Naive thymus-derived CD4-positive, alpha-beta T cell (primary cell): ENCODE measurements around the gene BTBD8. TPM values are rescaled to one million over a fixed set of nuclear protein-coding genes. Genes with fewer than 3 reads are reported as not detected.

Experiments
- ATAC-seq: fragments of 150-1000 bp; cut with Tn5 transposase; 2 replicates; pipeline ENCODE4 v1.10.0; 2021; ENCODE audit warnings: mild to moderate bottlenecking, moderate library complexity
- CTCF ChIA-PET: fragments of 350-600 bp; sonication (Branson Sonifier 250); formaldehyde crosslinking; loops from one replicate; lab custom pipeline; 2021; ENCODE audit warnings: antibody characterized with exemption; lab: Charles Lee
- POLR2A ChIA-PET: fragments of 350-600 bp; sonication (Branson Sonifier 250); formaldehyde crosslinking; loops from one replicate; lab custom pipeline; 2021; ENCODE audit warnings: antibody characterized with exemption, inconsistent platforms; lab: Charles Lee
- DNase-seq, 9 donors: peaks; one replicate each; pipeline versions ENCODE4 v3.0.0 to v3.0.0-alpha.2; 2020 to 2022; ENCODE audit warnings: mixed read lengths in 1 of 9
- H3K27ac ChIP-seq: one replicate; pipeline ENCODE4 v1.7.0; 2013; ENCODE audit warnings: mild to moderate bottlenecking, low read depth, low read length, moderate library complexity
- H3K27me3 ChIP-seq, 2 donors: one replicate each; pipeline ENCODE4 v1.7.0; 2013; ENCODE audit warnings: low read length in 2 of 2, mild to moderate bottlenecking in 2 of 2, moderate library complexity in 2 of 2; ENCODE audit not compliant: control insufficient read depth in 2 of 2, insufficient read depth in 2 of 2
- H3K36me3 ChIP-seq, 3 experiments: 1 replicate in 2 of 3; 2 replicates in 1 of 3; pipeline ENCODE4 v1.7.0; 2013; ENCODE audit warnings: low read length in 3 of 3, mild to moderate bottlenecking in 3 of 3, moderate library complexity in 1 of 3; ENCODE audit not compliant: insufficient read depth in 3 of 3, control insufficient read depth in 2 of 3
- H3K4me1 ChIP-seq, 2 donors: one replicate each; pipeline ENCODE4 v1.7.0; 2013; ENCODE audit warnings: low read length in 2 of 2, mild to moderate bottlenecking in 2 of 2, moderate library complexity in 1 of 2; ENCODE audit not compliant: control insufficient read depth in 2 of 2, insufficient read depth in 2 of 2
- H3K4me3 ChIP-seq: 2 replicates; pipeline ENCODE4 v1.7.0; 2013; ENCODE audit warnings: mild to moderate bottlenecking, low read length
- H3K9me3 ChIP-seq, 3 experiments: 1 replicate in 2 of 3; 2 replicates in 1 of 3; pipeline ENCODE4 v1.7.0; 2013; ENCODE audit warnings: low read length in 3 of 3; ENCODE audit not compliant: control insufficient read depth in 2 of 3
- H3K27ac Mint-ChIP-seq, 9 donors: one replicate each; pipeline ENCODE4 v1.8.0; 2020 to 2022; ENCODE audit warnings: mixed read lengths in 9 of 9, mild to moderate bottlenecking in 8 of 9, moderate library complexity in 5 of 9, inconsistent platforms in 2 of 9
- H3K27me3 Mint-ChIP-seq, 5 donors: one replicate each; pipeline ENCODE4 v1.8.0; 2021 to 2022; ENCODE audit warnings: mixed read lengths in 5 of 5, mild to moderate bottlenecking in 1 of 5
- H3K36me3 Mint-ChIP-seq, 5 donors: one replicate each; pipeline ENCODE4 v1.8.0; 2020 to 2022; ENCODE audit warnings: mixed read lengths in 5 of 5, mild to moderate bottlenecking in 3 of 5, inconsistent platforms in 1 of 5
- H3K4me1 Mint-ChIP-seq, 7 donors: one replicate each; pipeline ENCODE4 v1.8.0; 2020 to 2022; ENCODE audit warnings: mixed read lengths in 7 of 7, mild to moderate bottlenecking in 3 of 7, inconsistent platforms in 1 of 7
- H3K4me3 Mint-ChIP-seq, 10 donors: one replicate each; pipeline ENCODE4 v1.8.0; 2020 to 2022; ENCODE audit warnings: mild to moderate bottlenecking in 10 of 10, mixed read lengths in 10 of 10, moderate library complexity in 6 of 10, inconsistent platforms in 2 of 10
- H3K9me3 Mint-ChIP-seq, 11 donors: one replicate each; pipeline ENCODE4 v1.8.0; 2020 to 2022; ENCODE audit warnings: mixed read lengths in 11 of 11, mild to moderate bottlenecking in 4 of 11, inconsistent platforms in 1 of 11, moderate library complexity in 1 of 11
- intact Hi-C, 2 donors: fragments of 100-400 bp; cut with micrococcal nuclease; formaldehyde crosslinking; loops; one replicate each; pipeline ENCODE4 v1.15.1; 2023
- polyA plus RNA-seq, 2 donors: library from polyadenylated mRNA; unstranded; fragments of 300-500 nt; fragmentation: Illumina TruSeq; gene quantifications; one replicate each; pipeline ENCODE4 v1.2.3, GENCODE V29; 2021
- total RNA-seq, 6 experiments: library from RNA in 5 of 6; stranded (reverse) in 5 of 6; gene quantifications; 1 replicate in 5 of 6; 2 replicates in 1 of 6; pipeline ENCODE4 v1.2.3 and lab custom pipeline; 2021 to 2026

Gene BTBD8
- total and polyA plus RNA-seq, 7 experiments from 2014 or later = 1.7 to 11.4 (median 4.6) TPM

- ATAC-seq = no peak
- no peaks in the 10 kb centered on the region for H3K9me3 Mint-ChIP-seq
- intact Hi-C loops = no loop called here
- peaks cover 0 to 7% (median 4%) of the 10 kb centered on the region in 5 donors for H3K27me3 Mint-ChIP-seq
- H3K27ac Mint-ChIP-seq = no peak overlapping the region
- no peak overlapping the region for H3K27ac ChIP-seq
- no peaks in the 10 kb centered on the region for H3K27me3 ChIP-seq
- no peaks in the 10 kb centered on the region for H3K4me1 ChIP-seq
- H3K4me3 ChIP-seq = no peak overlapping the region
- no peak overlapping the region for H3K4me3 Mint-ChIP-seq
- no peaks in the 10 kb centered on the region for H3K9me3 ChIP-seq
- H3K4me1 Mint-ChIP-seq = no peaks in the 10 kb centered on the region
- POLR2A ChIA-PET = no interaction called here
- H3K36me3 Mint-ChIP-seq = peaks cover 0 to 3% (median 0%) of the 10 kb centered on the region in 5 donors
- CTCF ChIA-PET = interaction anchor here (0.8 kb wide), 1 partner anchor 776 kb away, joined by 5 read pairs; no protein-coding TSS in a partner anchor
- no peak for DNase-seq
- H3K36me3 ChIP-seq = no peaks in the 10 kb centered on the region
Observed at GRCh38 chr1:92040971-92041370, 39.2 kb upstream of the BTBD8 start.

- H3K36me3 Mint-ChIP-seq = peaks cover 0 to 3% (median 0%) of the 10 kb centered on the region in 5 donors
Observed at GRCh38 chr1:92043621-92044020, 36.5 kb upstream of the BTBD8 start.

GRCh38 chr1:92045766-92046495 is 34.2 kb upstream of the BTBD8 start:
- Mint-ChIP-seq H3K36me3 (peaks cover 0 to under 1% (median 0%) of the 10 kb centered on the region in 5 donors), H3K4me3 (no peak overlapping the region), H3K4me1 (no peaks in the 10 kb centered on the region), H3K27me3 (peaks cover 0 to 6% (median 3%) of the 10 kb centered on the region in 5 donors), H3K9me3 (no peaks in the 10 kb centered on the region), H3K27ac (no peak overlapping the region)
- POLR2A ChIA-PET = no interaction called here
- Histone ChIP-seq H3K4me3 (no peak overlapping the region), H3K4me1 (no peaks in the 10 kb centered on the region), H3K27ac (no peak overlapping the region), H3K36me3 (no peaks in the 10 kb centered on the region), H3K27me3 (no peaks in the 10 kb centered on the region), H3K9me3 (no peaks in the 10 kb centered on the region)
- ATAC-seq (no peak), DNase-seq (no peak)
- intact Hi-C loops = no loop called here
- CTCF ChIA-PET = no interaction called here

More at GRCh38 chr1:92043621-92044020, 36.5 kb upstream of the BTBD8 start:
- H3K4me1 Mint-ChIP-seq = no peaks in the 10 kb centered on the region
- no peak overlapping the region for H3K4me3 Mint-ChIP-seq
- Histone ChIP-seq H3K36me3 (no peaks in the 10 kb centered on the region), H3K9me3 (no peaks in the 10 kb centered on the region), H3K27ac (no peak overlapping the region), H3K4me3 (no peak overlapping the region), H3K27me3 (no peaks in the 10 kb centered on the region), H3K4me1 (no peaks in the 10 kb centered on the region)
- H3K27ac Mint-ChIP-seq = no peak overlapping the region
- ChIA-PET CTCF (no interaction called here), POLR2A (no interaction called here)
- no peak for ATAC-seq
- intact Hi-C loops = no loop called here
- H3K9me3 Mint-ChIP-seq = no peaks in the 10 kb centered on the region
- peaks cover 0 to 6% (median 3%) of the 10 kb centered on the region in 5 donors for H3K27me3 Mint-ChIP-seq
- DNase-seq = no peak

- Mint-ChIP-seq H3K36me3 (no peaks in the 10 kb centered on the region), H3K27me3 (peaks cover 2 to 11% (median 6%) of the 10 kb centered on the region in 5 donors), H3K9me3 (no peaks in the 10 kb centered on the region), H3K4me3 (no peak overlapping the region), H3K27ac (no peak overlapping the region), H3K4me1 (no peaks in the 10 kb centered on the region)
- H3K4me3 ChIP-seq = no peak overlapping the region
- intact Hi-C loops = no loop called here
- ATAC-seq = no peak
- no peak for DNase-seq
- H3K27me3 ChIP-seq = no peaks in the 10 kb centered on the region
- ChIA-PET CTCF (no interaction called here), POLR2A (no interaction called here)
- no peaks in the 10 kb centered on the region for H3K9me3 ChIP-seq
- H3K4me1 ChIP-seq = no peaks in the 10 kb centered on the region
- H3K27ac ChIP-seq = no peak overlapping the region
- H3K36me3 ChIP-seq = no peaks in the 10 kb centered on the region
Observed at GRCh38 chr1:92051948-92052347, 28.2 kb upstream of the BTBD8 start.

- ATAC-seq (no peak), DNase-seq (no peak)
- Histone ChIP-seq H3K4me3 (no peak overlapping the region), H3K27me3 (no peaks in the 10 kb centered on the region), H3K36me3 (no peaks in the 10 kb centered on the region), H3K4me1 (no peaks in the 10 kb centered on the region), H3K27ac (no peak overlapping the region), H3K9me3 (no peaks in the 10 kb centered on the region)
- H3K4me1 Mint-ChIP-seq = no peaks in the 10 kb centered on the region
- ChIA-PET CTCF (no interaction called here), POLR2A (no interaction called here)
- no peak overlapping the region for H3K27ac Mint-ChIP-seq
- intact Hi-C loops = no loop called here
- no peak overlapping the region for H3K4me3 Mint-ChIP-seq
- H3K36me3 Mint-ChIP-seq = no peaks in the 10 kb centered on the region
- H3K9me3 Mint-ChIP-seq = no peaks in the 10 kb centered on the region
- H3K27me3 Mint-ChIP-seq = no peaks in the 10 kb centered on the region
Observed at GRCh38 chr1:92065042-92065441, 15.1 kb upstream of the BTBD8 start.

GRCh38 chr1:92066321-92066720 is 13.8 kb upstream of the BTBD8 start:
- Histone ChIP-seq H3K36me3 (no peaks in the 10 kb centered on the region), H3K4me1 (no peaks in the 10 kb centered on the region), H3K9me3 (no peaks in the 10 kb centered on the region), H3K27me3 (no peaks in the 10 kb centered on the region), H3K4me3 (no peak overlapping the region), H3K27ac (no peak overlapping the region)
- Mint-ChIP-seq H3K4me1 (no peaks in the 10 kb centered on the region), H3K9me3 (no peaks in the 10 kb centered on the region), H3K27ac (no peak overlapping the region), H3K27me3 (no peaks in the 10 kb centered on the region), H3K36me3 (no peaks in the 10 kb centered on the region), H3K4me3 (no peak overlapping the region)
- ChIA-PET CTCF (interaction anchor here (0.8 kb wide), 1 partner anchor 557 kb away, joined by 3 read pairs; no protein-coding TSS in a partner anchor), POLR2A (no interaction called here)
- DNase-seq (no peak), ATAC-seq (no peak)
- intact Hi-C loops = no loop called here

GRCh38 chr1:92070892-92071291 is 9.3 kb upstream of the BTBD8 start:
- Histone ChIP-seq H3K9me3 (no peaks in the 10 kb centered on the region), H3K36me3 (no peaks in the 10 kb centered on the region), H3K27ac (no peak overlapping the region), H3K27me3 (no peaks in the 10 kb centered on the region), H3K4me1 (no peaks in the 10 kb centered on the region), H3K4me3 (no peak overlapping the region)
- ATAC-seq (no peak), DNase-seq (no peak)
- Mint-ChIP-seq H3K27me3 (peaks cover 0 to 10% (median 0%) of the 10 kb centered on the region in 5 donors), H3K36me3 (no peaks in the 10 kb centered on the region), H3K9me3 (no peaks in the 10 kb centered on the region), H3K4me1 (peaks cover 0 to 2% (median 0%) of the 10 kb centered on the region in 7 donors), H3K27ac (no peak overlapping the region), H3K4me3 (no peak overlapping the region)
- intact Hi-C loops = no loop called here
- CTCF ChIA-PET = no interaction called here
- POLR2A ChIA-PET = no interaction called here
